CD4-positive, alpha-beta memory T cell (primary cell): Measurements from ENCODE around the gene BTG2. TPM values are rescaled to one million over a fixed set of nuclear protein-coding genes. Genes with fewer than 3 reads are reported as not detected.

Experiments
- CTCF ChIA-PET: fragments of 350-600 bp; sonication (Branson Sonifier 250); formaldehyde crosslinking; loops from one replicate; lab custom pipeline; 2021; ENCODE audit warnings: inconsistent platforms; ENCODE audit not compliant: partially characterized antibody; lab: Charles Lee
- POLR2A ChIA-PET: fragments of 350-600 bp; sonication (Branson Sonifier 250); formaldehyde crosslinking; loops from one replicate; lab custom pipeline; 2021; ENCODE audit not compliant: partially characterized antibody; lab: Charles Lee
- DNase-seq, 5 donors: peaks; one replicate each; pipeline versions ENCODE4 v3.0.0 to v3.0.0-alpha.2; 2020 to 2022; ENCODE audit warnings: mixed read lengths in 1 of 5
- H3K27ac ChIP-seq: one replicate; pipeline ENCODE4 v1.7.0; 2013; ENCODE audit warnings: low read depth, low read length
- H3K27me3 ChIP-seq: 2 replicates; pipeline ENCODE4 v1.7.0; 2013; ENCODE audit warnings: mild to moderate bottlenecking, low read length, moderate library complexity; ENCODE audit not compliant: insufficient read depth
- H3K36me3 ChIP-seq: 2 replicates; pipeline ENCODE4 v1.7.0; 2013; ENCODE audit warnings: mild to moderate bottlenecking, low read length, moderate library complexity; ENCODE audit not compliant: insufficient read depth
- H3K4me1 ChIP-seq: 2 replicates; pipeline ENCODE4 v1.7.0; 2013; ENCODE audit warnings: mild to moderate bottlenecking, low read length, moderate library complexity; ENCODE audit not compliant: insufficient read depth
- H3K4me3 ChIP-seq, 2 donors: one replicate each; pipeline ENCODE4 v1.7.0; 2013; ENCODE audit warnings: low read length in 2 of 2, mild to moderate bottlenecking in 1 of 2
- H3K9me3 ChIP-seq, 2 donors: one replicate each; pipeline ENCODE4 v1.7.0; 2013; ENCODE audit warnings: low read length in 2 of 2, control low read depth in 1 of 2; ENCODE audit not compliant: control insufficient read depth in 1 of 2
- H3K27ac Mint-ChIP-seq, 7 donors: one replicate each; pipeline ENCODE4 v1.8.0; 2020 to 2021; ENCODE audit warnings: mixed read lengths in 7 of 7, mild to moderate bottlenecking in 6 of 7, inconsistent platforms in 3 of 7, moderate library complexity in 3 of 7
- H3K27me3 Mint-ChIP-seq, 2 donors: one replicate each; pipeline ENCODE4 v1.8.0; 2020 to 2021; ENCODE audit warnings: mixed read lengths in 2 of 2
- H3K36me3 Mint-ChIP-seq, 2 donors: one replicate each; pipeline ENCODE4 v1.8.0; 2020 to 2021; ENCODE audit warnings: mixed read lengths in 2 of 2, inconsistent platforms in 1 of 2, mild to moderate bottlenecking in 1 of 2
- H3K4me1 Mint-ChIP-seq, 4 donors: one replicate each; pipeline ENCODE4 v1.8.0; 2020 to 2021; ENCODE audit warnings: mixed read lengths in 4 of 4, mild to moderate bottlenecking in 1 of 4
- H3K4me3 Mint-ChIP-seq, 8 donors: one replicate each; pipeline ENCODE4 v1.8.0; 2020 to 2021; ENCODE audit warnings: mixed read lengths in 8 of 8, mild to moderate bottlenecking in 7 of 8, moderate library complexity in 6 of 8, inconsistent platforms in 3 of 8
- H3K9me3 Mint-ChIP-seq, 8 donors: one replicate each; pipeline ENCODE4 v1.8.0; 2020 to 2021; ENCODE audit warnings: mixed read lengths in 8 of 8, mild to moderate bottlenecking in 5 of 8, inconsistent platforms in 3 of 8, moderate library complexity in 1 of 8
- intact Hi-C: fragments of 100-400 bp; cut with micrococcal nuclease; formaldehyde crosslinking; loops from one replicate; pipeline ENCODE4 v1.15.1; 2023
- polyA plus RNA-seq, 2 donors: library from polyadenylated mRNA; unstranded; fragments of 300-500 nt; fragmentation: Illumina TruSeq; gene quantifications; one replicate each; pipeline ENCODE4 v1.2.3, GENCODE V29; 2021
- total RNA-seq, 2 experiments: library from RNA; stranded (reverse); gene quantifications; one replicate each; pipeline ENCODE4 v1.2.3, GENCODE V29; 2021

BTG2 gene
- total and polyA plus RNA-seq, 4 experiments from 2014 or later = 123 to 288 (median 199) TPM

DNA sequence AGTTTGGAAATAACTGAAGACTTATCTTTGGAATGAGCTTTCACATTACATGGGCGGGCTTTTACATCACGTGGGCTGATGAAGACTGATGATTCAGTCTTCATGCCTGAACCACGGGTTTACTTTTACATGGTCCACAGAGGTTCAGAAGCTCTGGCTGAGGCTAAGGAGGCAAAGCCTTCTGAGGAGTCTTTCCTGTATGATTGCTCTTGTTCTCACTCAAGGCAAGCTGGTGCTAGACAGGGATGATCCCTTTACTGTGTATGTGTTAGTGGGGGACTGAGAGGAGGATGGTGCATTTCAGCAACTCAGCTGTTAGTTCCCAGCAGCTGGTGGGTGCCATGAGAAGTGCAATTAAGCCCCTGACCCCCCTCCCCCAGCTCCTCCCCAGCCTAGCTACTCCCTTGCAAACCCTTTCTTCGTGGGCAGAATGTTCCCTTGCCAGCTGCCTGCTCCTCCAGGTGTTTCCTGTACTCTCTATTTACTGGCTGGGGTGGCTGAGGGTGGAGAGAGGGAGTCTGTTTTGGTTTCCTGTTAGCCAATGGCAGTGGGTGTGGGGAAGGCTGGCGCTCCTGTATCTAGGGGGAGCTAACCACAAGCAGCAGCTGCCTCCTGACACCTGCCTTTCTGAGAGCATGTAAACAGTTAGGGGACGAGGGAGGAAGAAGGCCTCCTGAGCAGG lies 15.4 kb downstream of the BTG2 start:
- H3K36me3 ChIP-seq = no peaks in the 10 kb centered on the region
- H3K27me3 ChIP-seq = no peaks in the 10 kb centered on the region
- H3K4me3 ChIP-seq = peak overlapping the region in 1 of 2 donors; percentile 27
- Mint-ChIP-seq H3K4me3 (peak overlapping the region; percentile 61 to 93 (median 83)), H3K4me1 (peaks cover 72 to 93% (median 84%) of the 10 kb centered on the region in 4 donors), H3K27me3 (no peaks in the 10 kb centered on the region), H3K36me3 (peaks cover 0 to 2% of the 10 kb centered on the region in 2 donors), H3K9me3 (no peaks in the 10 kb centered on the region), H3K27ac (peak overlapping the region; percentile 91 to 99 (median 98))
- H3K9me3 ChIP-seq = no peaks in the 10 kb centered on the region
- DNase-seq = peak; percentile 83 to 90 (median 87)
- peak overlapping the region; percentile 70 for H3K27ac ChIP-seq
- H3K4me1 ChIP-seq = peaks cover 94% of the 10 kb centered on the region
- ChIA-PET POLR2A (interaction anchor here (0.6 to 9.5 kb wide), 16 partner anchors 9 to 1195 kb away, joined by 3 to 1407 read pairs (median 6); partner anchors contain the start of genes ATP2B4, BTG2, LAX1 and MDM4), CTCF (interaction anchor here (1.0 to 9.5 kb wide), 6 partner anchors 12 to 48 kb away, joined by 4 to 320 read pairs (median 131); partner anchors contain the start of gene BTG2)
- intact Hi-C loops = loop anchor here (1.0 to 5.0 kb wide), 3 partner anchors 10 to 307 kb away; partner anchors contain the start of genes ATP2B4 and BTG2

DNA sequence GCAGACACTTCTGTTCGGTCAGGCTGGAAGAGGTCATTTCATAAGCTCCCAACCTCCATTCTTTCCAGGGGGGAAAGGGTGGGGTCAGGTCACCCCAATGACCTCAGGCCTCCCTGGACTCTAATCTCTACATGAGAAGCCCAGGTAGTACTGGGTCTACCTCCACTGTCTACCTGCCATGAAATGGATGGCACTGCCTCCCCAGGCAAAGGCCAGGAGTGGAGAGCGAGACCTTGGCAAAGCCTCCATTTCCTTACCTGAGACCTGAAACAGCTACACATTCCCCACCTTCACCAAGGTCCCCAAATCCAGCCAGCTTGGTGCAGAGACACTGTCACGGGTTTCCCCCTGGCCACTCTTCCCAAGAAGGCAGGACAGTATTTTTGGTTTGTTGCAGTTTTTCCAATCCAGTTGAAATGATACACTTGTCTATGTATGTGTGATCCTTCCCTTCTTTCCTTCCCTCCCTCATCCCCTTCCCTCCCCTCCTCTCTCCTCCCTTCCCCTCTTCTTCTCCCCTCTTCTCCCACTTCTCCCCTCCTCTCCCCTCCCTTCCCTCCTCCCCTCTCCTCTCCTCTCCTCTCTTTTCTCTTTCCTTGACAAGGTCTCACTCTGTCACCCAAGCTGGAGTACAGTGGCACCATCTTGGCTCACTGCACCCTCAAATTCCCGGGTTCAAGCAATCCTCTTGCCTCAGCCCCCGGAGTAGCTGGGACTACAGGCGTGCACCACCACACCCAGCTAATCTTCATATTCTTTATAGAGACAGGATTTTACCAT lies 16.1 kb downstream of the BTG2 start:
- CTCF ChIA-PET = interaction anchor here (1.0 to 9.5 kb wide), 6 partner anchors 12 to 48 kb away, joined by 4 to 320 read pairs (median 131); partner anchors contain the start of gene BTG2
- no peaks in the 10 kb centered on the region for H3K9me3 Mint-ChIP-seq
- peaks cover 0 to 2% of the 10 kb centered on the region in 2 donors for H3K36me3 Mint-ChIP-seq
- no peaks in the 10 kb centered on the region for H3K27me3 Mint-ChIP-seq
- H3K27me3 ChIP-seq = no peaks in the 10 kb centered on the region
- intact Hi-C loops = loop anchor here (1.0 to 5.0 kb wide), 2 partner anchors 16 to 306 kb away; partner anchors contain the start of genes ATP2B4 and BTG2
- peak overlapping the region; percentile 70 for H3K27ac ChIP-seq
- no peaks in the 10 kb centered on the region for H3K36me3 ChIP-seq
- peak in 1 of 5 donors; percentile 3 for DNase-seq
- POLR2A ChIA-PET = interaction anchor here (0.6 to 9.5 kb wide), 16 partner anchors 8 to 1195 kb away, joined by 3 to 1407 read pairs (median 6); partner anchors contain the start of genes ATP2B4, BTG2, LAX1 and MDM4
- H3K4me1 ChIP-seq = peaks cover 97% of the 10 kb centered on the region
- H3K27ac Mint-ChIP-seq = peak overlapping the region; percentile 91 to 99 (median 98)
- peak overlapping the region; percentile 61 to 93 (median 84) for H3K4me3 Mint-ChIP-seq
- H3K4me3 ChIP-seq = peak overlapping the region; percentile 27
- no peaks in the 10 kb centered on the region for H3K9me3 ChIP-seq
- H3K4me1 Mint-ChIP-seq = peaks cover 75 to 96% (median 87%) of the 10 kb centered on the region in 4 donors

DNA sequence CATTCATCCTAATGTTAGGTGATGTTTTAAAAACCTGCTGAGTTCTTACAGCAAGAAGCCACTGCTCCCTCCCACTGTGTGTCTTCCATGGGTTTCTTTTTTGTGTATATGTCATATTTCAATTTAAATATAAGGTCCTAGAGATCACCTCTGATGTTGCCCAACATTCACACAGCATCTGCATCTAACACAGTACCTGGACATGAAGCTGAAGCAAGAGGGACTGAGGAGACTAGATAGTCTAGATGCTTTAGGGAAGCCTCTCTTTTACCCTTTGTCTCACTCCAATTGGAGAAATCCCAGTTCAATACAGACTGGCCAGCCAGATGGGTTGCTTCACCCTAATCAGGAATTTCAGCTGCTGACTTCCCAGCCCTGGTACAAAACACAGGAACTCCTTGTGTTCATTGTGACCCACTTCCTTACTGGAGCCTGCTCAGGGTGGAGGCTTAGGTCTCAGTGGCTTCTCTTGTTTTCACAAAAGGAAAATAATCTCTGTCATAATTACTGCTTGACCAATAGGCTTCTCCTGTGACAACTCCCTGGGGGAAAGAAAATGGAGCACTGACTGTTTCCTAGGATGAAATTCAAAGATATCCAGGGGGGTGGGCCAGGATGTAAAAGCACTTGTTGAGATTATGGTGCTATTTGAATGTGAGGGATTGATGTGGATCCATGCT lies 17.3 kb downstream of the BTG2 start:
- H3K4me3 Mint-ChIP-seq = peak overlapping the region in 7 of 8 donors; percentile 52 to 93 (median 86)
- peak in 1 of 5 donors; percentile 8 for DNase-seq
- Histone ChIP-seq H3K27me3 (no peaks in the 10 kb centered on the region), H3K27ac (peak overlapping the region; percentile 70), H3K9me3 (no peaks in the 10 kb centered on the region), H3K4me1 (peaks cover 95% of the 10 kb centered on the region), H3K4me3 (no peak overlapping the region), H3K36me3 (no peaks in the 10 kb centered on the region)
- H3K27ac Mint-ChIP-seq = peak overlapping the region; percentile 91 to 99 (median 98)
- H3K4me1 Mint-ChIP-seq = peaks cover 72 to 97% (median 86%) of the 10 kb centered on the region in 4 donors
- no peaks in the 10 kb centered on the region for H3K27me3 Mint-ChIP-seq
- ChIA-PET POLR2A (interaction anchor here (0.8 to 9.5 kb wide), 4 partner anchors 11 to 54 kb away, joined by 3 to 1407 read pairs (median 542); partner anchors contain the start of gene BTG2), CTCF (interaction anchor here (8.9 to 9.5 kb wide), 3 partner anchors 13 to 50 kb away, joined by 236 to 320 read pairs (median 271); partner anchors contain the start of gene BTG2)
- no peaks in the 10 kb centered on the region for H3K9me3 Mint-ChIP-seq
- intact Hi-C loops = loop anchor here (5.0 kb wide), 1 partner anchor 305 kb away; the partner anchor contains the start of gene ATP2B4
- peaks cover 0 to 2% of the 10 kb centered on the region in 2 donors for H3K36me3 Mint-ChIP-seq

DNA sequence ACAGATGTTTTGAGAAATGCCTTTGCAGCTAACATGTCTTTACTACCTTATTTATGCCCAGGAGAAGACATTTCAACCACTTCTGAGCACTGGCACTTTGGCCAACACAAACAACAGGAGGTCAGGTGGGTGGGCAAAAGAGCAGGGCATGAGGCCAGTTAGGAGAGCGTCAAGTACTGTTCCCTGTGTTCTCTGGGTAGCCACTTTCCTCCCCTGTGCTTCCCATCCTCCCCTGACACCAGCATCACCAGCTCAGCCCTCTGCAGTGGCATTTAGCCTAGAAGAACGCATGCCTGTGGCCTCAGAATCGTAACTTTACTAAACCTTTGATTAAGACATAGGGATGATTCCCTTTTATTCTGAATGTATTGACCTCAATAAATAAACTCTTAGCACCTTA lies 18.3 kb downstream of the BTG2 start:
- peak overlapping the region; percentile 91 to 99 (median 98) for H3K27ac Mint-ChIP-seq
- Histone ChIP-seq H3K27ac (peak overlapping the region; percentile 70), H3K27me3 (no peaks in the 10 kb centered on the region), H3K4me1 (peaks cover 97% of the 10 kb centered on the region), H3K4me3 (peak overlapping the region in 1 of 2 donors; percentile 41), H3K9me3 (no peaks in the 10 kb centered on the region), H3K36me3 (no peaks in the 10 kb centered on the region)
- intact Hi-C loops = loop anchor here (5.0 kb wide), 1 partner anchor 304 kb away; the partner anchor contains the start of gene ATP2B4
- H3K4me1 Mint-ChIP-seq = peaks cover 75 to 99% (median 88%) of the 10 kb centered on the region in 4 donors
- H3K4me3 Mint-ChIP-seq = peak overlapping the region; percentile 73 to 93 (median 82)
- H3K9me3 Mint-ChIP-seq = no peaks in the 10 kb centered on the region
- DNase-seq = no peak
- peaks cover 0 to 3% of the 10 kb centered on the region in 2 donors for H3K36me3 Mint-ChIP-seq
- no peaks in the 10 kb centered on the region for H3K27me3 Mint-ChIP-seq
- CTCF ChIA-PET = interaction anchor here (2.9 to 9.5 kb wide), 5 partner anchors 14 to 164 kb away, joined by 10 to 320 read pairs (median 236); partner anchors contain the start of gene BTG2
- POLR2A ChIA-PET = interaction anchor here (1.0 to 9.5 kb wide), 10 partner anchors 12 to 442 kb away, joined by 4 to 1407 read pairs (median 10); partner anchors contain the start of genes BTG2 and LAX1

DNA sequence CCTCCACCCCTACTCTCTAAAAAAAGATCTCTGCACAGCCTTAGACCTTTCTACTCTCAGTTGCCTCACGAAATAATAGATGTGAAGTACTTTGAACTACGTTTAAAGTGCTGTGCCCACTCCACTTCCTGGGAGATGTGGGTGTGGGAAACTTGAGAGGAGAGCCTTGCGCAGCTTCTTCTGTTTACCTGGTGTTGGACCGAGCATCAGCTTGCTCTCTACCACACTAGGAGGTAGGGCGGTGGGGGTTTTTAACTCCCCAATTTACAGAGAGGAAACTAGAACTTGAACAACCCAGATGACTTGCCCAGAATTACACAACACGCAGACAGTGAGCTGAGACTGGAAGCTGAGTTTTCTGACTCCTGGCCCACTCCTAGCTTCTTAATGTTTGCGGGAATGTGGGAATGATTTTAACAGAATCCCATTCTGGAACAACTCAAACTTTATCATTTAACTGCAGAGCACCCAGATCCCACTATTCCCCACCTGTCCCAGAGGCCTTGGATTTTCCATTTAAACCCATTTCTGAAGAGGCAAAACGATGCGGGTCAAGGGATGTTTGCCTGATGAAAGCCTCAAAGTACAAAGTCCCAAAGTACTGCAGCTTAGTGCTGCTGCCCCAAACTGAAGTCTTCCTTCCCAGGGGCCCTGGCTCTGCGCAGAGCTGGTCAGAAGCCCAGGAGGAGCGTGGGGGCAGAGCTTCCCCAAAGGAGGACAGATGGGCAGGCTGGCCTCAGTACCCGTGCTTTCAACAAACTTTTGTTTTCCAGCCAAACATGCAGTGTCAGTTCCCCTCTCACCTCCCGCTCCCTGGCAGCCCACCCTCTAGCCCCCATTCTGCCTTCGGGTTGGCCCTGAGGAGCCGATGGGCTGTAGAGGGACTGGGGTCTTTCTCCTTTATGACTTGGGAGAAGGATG lies 19.0 kb downstream of the BTG2 start:
- intact Hi-C loops = loop anchor here (5.0 kb wide), 3 partner anchors 283 to 443 kb away; partner anchors contain the start of genes ATP2B4 and LAX1
- H3K27ac ChIP-seq = peak overlapping the region; percentile 70
- Mint-ChIP-seq H3K36me3 (peaks cover 0 to 3% of the 10 kb centered on the region in 2 donors), H3K4me1 (peaks cover 72 to 95% (median 84%) of the 10 kb centered on the region in 4 donors), H3K4me3 (peak overlapping the region; percentile 73 to 93 (median 82)), H3K27ac (peak overlapping the region; percentile 91 to 99 (median 98)), H3K27me3 (no peaks in the 10 kb centered on the region), H3K9me3 (no peaks in the 10 kb centered on the region)
- no peaks in the 10 kb centered on the region for H3K36me3 ChIP-seq
- no peaks in the 10 kb centered on the region for H3K27me3 ChIP-seq
- no peaks in the 10 kb centered on the region for H3K9me3 ChIP-seq
- ChIA-PET CTCF (interaction anchor here (2.9 to 9.5 kb wide), 5 partner anchors 13 to 163 kb away, joined by 10 to 320 read pairs (median 236); partner anchors contain the start of gene BTG2), POLR2A (interaction anchor here (1.0 to 9.5 kb wide), 13 partner anchors 13 to 1183 kb away, joined by 3 to 1407 read pairs (median 5); partner anchors contain the start of genes BTG2, LAX1 and PIK3C2B)
- peaks cover 91% of the 10 kb centered on the region for H3K4me1 ChIP-seq
- H3K4me3 ChIP-seq = peak overlapping the region; percentile 19 to 41
- peak; percentile 74 to 88 (median 83) for DNase-seq
